ENCODE data around the gene C11orf71.

The C11orf71 gene

DNA sequence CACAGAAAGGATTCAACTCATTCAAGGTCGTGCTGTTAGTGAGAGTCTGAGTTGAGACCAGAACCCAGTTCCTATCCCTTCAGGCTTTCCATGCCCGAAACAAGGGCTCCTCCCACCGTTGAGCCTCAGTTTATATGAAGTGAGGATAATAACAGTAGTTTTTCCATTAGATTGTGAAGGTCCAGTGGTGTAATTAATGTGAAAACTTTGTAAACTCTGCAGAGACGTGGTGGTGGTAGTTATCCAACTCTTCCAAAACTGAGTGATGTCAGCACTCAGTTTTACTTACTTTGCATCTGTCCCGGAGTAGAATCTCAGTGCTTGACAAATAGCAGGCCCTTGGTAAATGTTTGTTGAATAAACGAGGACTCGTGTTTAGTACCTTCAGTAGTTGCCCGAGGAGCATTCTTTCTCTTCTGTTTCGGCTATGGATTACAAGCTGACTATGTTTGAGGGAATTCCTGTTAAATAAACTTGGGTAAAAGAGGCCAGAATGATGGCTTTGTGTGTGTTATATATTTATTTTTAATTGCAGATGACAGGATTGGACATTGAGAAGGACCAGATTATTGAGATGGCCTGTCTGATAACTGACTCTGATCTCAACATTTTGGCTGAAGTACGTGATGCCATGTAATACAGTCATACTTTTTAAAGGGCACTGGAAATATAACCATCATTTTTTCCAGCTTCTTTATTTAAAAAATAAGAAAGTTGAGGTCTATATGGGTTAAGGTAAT lies 40.0 kb upstream of the C11orf71 start:
- peak overlapping the region; percentile 89 for H3K18ac ChIP-seq (ENCODE audit: low read length)
- peaks cover 0 to 2% of the 10 kb centered on the region in 2 experiments for H3K36me3 ChIP-seq (ENCODE audit: control insufficient read depth in 1 of 2, insufficient read depth in 2 of 2, low read length in 2 of 2)
- H3K4ac ChIP-seq (ENCODE audit: low read depth, low read length): peak overlapping the region; percentile 91
- peak overlapping the region; percentile 82 for H2BK120ac ChIP-seq (ENCODE audit: insufficient read depth, low read length, poor library complexity)
- peak overlapping the region; percentile 64 for H4K12ac ChIP-seq (ENCODE audit: low read depth, low read length)
- H3K4me2 ChIP-seq (ENCODE audit: low read length): peak overlapping the region; percentile 71
- H3K79me2 ChIP-seq (ENCODE audit: control insufficient read depth, insufficient read depth, low read length, poor library complexity): peaks cover 10% of the 10 kb centered on the region
- peaks cover 12% of the 10 kb centered on the region for H3K79me1 ChIP-seq (ENCODE audit: low read length)
- peaks cover 2% of the 10 kb centered on the region for H3K9me3 ChIP-seq (ENCODE audit: insufficient read depth, low read depth, low read length)
- no peaks in the 10 kb centered on the region for H3K27me3 ChIP-seq (ENCODE audit: insufficient read depth, low read length)
- H2AK5ac ChIP-seq (ENCODE audit: low read length): no peak overlapping the region
- WGBS (ENCODE audit: extremely low coverage, insufficient coverage, insufficient read length): no CpG with 5 or more reads among the region's 10 CpGs
- H4K91ac ChIP-seq (ENCODE audit: low read depth, low read length): peak overlapping the region; percentile 86
- H3K4me1 ChIP-seq (ENCODE audit: control insufficient read depth in 1 of 2, insufficient read depth in 2 of 2, low read length in 2 of 2): peaks cover 6 to 11% of the 10 kb centered on the region in 2 experiments
- peak overlapping the region; percentile 83 for H3K14ac ChIP-seq (ENCODE audit: low read length)
- H4K8ac ChIP-seq (ENCODE audit: low read depth, low read length): peak overlapping the region; percentile 67
- DNase-seq: peak; percentile 7 to 42
- H3K23ac ChIP-seq (ENCODE audit: low read length): no peak overlapping the region
- H2AFZ ChIP-seq (ENCODE audit: insufficient read depth, low read length, poor library complexity): no peak overlapping the region
- H3K4me3 ChIP-seq (ENCODE audit: low read depth, low read length): peak overlapping the region; percentile 99
- peak overlapping the region; percentile 92 for H3K27ac ChIP-seq (ENCODE audit: low read depth, low read length)
- H2BK12ac ChIP-seq (ENCODE audit: low read length): peak overlapping the region; percentile 66
- peak overlapping the region; percentile 86 for H2BK5ac ChIP-seq (ENCODE audit: low read depth, low read length, poor library complexity)
- peak overlapping the region; percentile 95 for H3K9ac ChIP-seq (ENCODE audit: low read length)

- peak within 1 kb of the TSS; percentile 67 for H4K8ac ChIP-seq (ENCODE audit: low read depth, low read length)
- peak within 1 kb of the TSS; percentile 92 for H3K27ac ChIP-seq (ENCODE audit: low read depth, low read length)
Observed at GRCh38 chr11:114439229-114440120, 39.2 kb upstream of the C11orf71 start, which contains the start of gene REXO2. Gene REXO2, plus strand, starts transcription at chr11:114439467. Its CDS starts 62 bp downstream, at chr11:114439529.

GRCh38 chr11:114438303-114438702 lies 38.0 kb upstream of the C11orf71 start:
- no peak overlapping the region for H2AK5ac ChIP-seq (ENCODE audit: low read length)
- peak overlapping the region; percentile 58 for H2BK5ac ChIP-seq (ENCODE audit: low read depth, low read length, poor library complexity)
- peaks cover 0 to 4% of the 10 kb centered on the region in 2 experiments for H3K36me3 ChIP-seq (ENCODE audit: control insufficient read depth in 1 of 2, insufficient read depth in 2 of 2, low read length in 2 of 2)
- H4K8ac ChIP-seq (ENCODE audit: low read depth, low read length): peak overlapping the region; percentile 22
- H3K4me2 ChIP-seq (ENCODE audit: low read length): peak overlapping the region; percentile 60
- no peak overlapping the region for H2AFZ ChIP-seq (ENCODE audit: insufficient read depth, low read length, poor library complexity)
- peaks cover 3% of the 10 kb centered on the region for H3K9me3 ChIP-seq (ENCODE audit: insufficient read depth, low read depth, low read length)
- peak; percentile 82 to 92 for DNase-seq
- H3K27ac ChIP-seq (ENCODE audit: low read depth, low read length): peak overlapping the region; percentile 76
- H3K79me1 ChIP-seq (ENCODE audit: low read length): peaks cover 12% of the 10 kb centered on the region
- no peak overlapping the region for H3K4me3 ChIP-seq (ENCODE audit: low read depth, low read length)
- no peaks in the 10 kb centered on the region for H3K27me3 ChIP-seq (ENCODE audit: insufficient read depth, low read length)
- WGBS (ENCODE audit: extremely low coverage, insufficient coverage, insufficient read length): no CpG with 5 or more reads among the region's 6 CpGs
- peak overlapping the region; percentile 14 for H2BK120ac ChIP-seq (ENCODE audit: insufficient read depth, low read length, poor library complexity)
- no peak overlapping the region for H3K4ac ChIP-seq (ENCODE audit: low read depth, low read length)
- peak overlapping the region; percentile 85 for H4K91ac ChIP-seq (ENCODE audit: low read depth, low read length)
- no peak overlapping the region for H4K12ac ChIP-seq (ENCODE audit: low read depth, low read length)
- peaks cover 10% of the 10 kb centered on the region for H3K79me2 ChIP-seq (ENCODE audit: control insufficient read depth, insufficient read depth, low read length, poor library complexity)
- no peak overlapping the region for H3K9ac ChIP-seq (ENCODE audit: low read length)
- H3K18ac ChIP-seq (ENCODE audit: low read length): no peak overlapping the region
- no peak overlapping the region for H2BK12ac ChIP-seq (ENCODE audit: low read length)
- no peak overlapping the region for H3K23ac ChIP-seq (ENCODE audit: low read length)
- no peak overlapping the region for H3K14ac ChIP-seq (ENCODE audit: low read length)
- peaks cover 4 to 6% of the 10 kb centered on the region in 2 experiments for H3K4me1 ChIP-seq (ENCODE audit: control insufficient read depth in 1 of 2, insufficient read depth in 2 of 2, low read length in 2 of 2)

More at GRCh38 chr11:114439229-114440120, 39.2 kb upstream of the C11orf71 start, which contains the start of gene REXO2:
- Histone ChIP-seq H2BK5ac (ENCODE audit: low read depth, low read length, poor library complexity) (peak within 1 kb of the TSS; percentile 86), H3K9ac (ENCODE audit: low read length) (peak within 1 kb of the TSS; percentile 95), H3K79me2 (ENCODE audit: control insufficient read depth, insufficient read depth, low read length, poor library complexity) (peaks cover 10% of the 10 kb centered on the region), H3K14ac (ENCODE audit: low read length) (peak within 1 kb of the TSS; percentile 83), H3K27me3 (ENCODE audit: insufficient read depth, low read length) (no peaks in the 10 kb centered on the region), H3K9me3 (ENCODE audit: insufficient read depth, low read depth, low read length) (peaks cover 2% of the 10 kb centered on the region), H4K12ac (ENCODE audit: low read depth, low read length) (peak within 1 kb of the TSS; percentile 64), H3K4ac (ENCODE audit: low read depth, low read length) (peak within 1 kb of the TSS; percentile 91), H4K91ac (ENCODE audit: low read depth, low read length) (peak within 1 kb of the TSS; percentile 86), H3K18ac (ENCODE audit: low read length) (peak within 1 kb of the TSS; percentile 89), H3K4me2 (ENCODE audit: low read length) (peak within 1 kb of the TSS; percentile 71), H2AK5ac (ENCODE audit: low read length) (peak within 1 kb of the TSS; percentile 9), H3K4me3 (ENCODE audit: low read depth, low read length) (peak within 1 kb of the TSS; percentile 99), H3K4me1 (ENCODE audit: control insufficient read depth in 1 of 2, insufficient read depth in 2 of 2, low read length in 2 of 2) (peaks cover 6 to 10% of the 10 kb centered on the region in 2 experiments), H2BK12ac (ENCODE audit: low read length) (peak within 1 kb of the TSS; percentile 66), H2AFZ (ENCODE audit: insufficient read depth, low read length, poor library complexity) (peak within 1 kb of the TSS; percentile 50), H3K79me1 (ENCODE audit: low read length) (peaks cover 12% of the 10 kb centered on the region), H2BK120ac (ENCODE audit: insufficient read depth, low read length, poor library complexity) (peak within 1 kb of the TSS; percentile 82), H3K23ac (ENCODE audit: low read length) (no peak within 1 kb of the TSS), H3K36me3 (ENCODE audit: control insufficient read depth in 1 of 2, insufficient read depth in 2 of 2, low read length in 2 of 2) (peaks cover 0 to 1% of the 10 kb centered on the region in 2 experiments)
- DNase-seq: peak; percentile 98 to 99
- WGBS (ENCODE audit: extremely low coverage, insufficient coverage, insufficient read length): no CpG with 5 or more reads among the region's 64 CpGs

DNA sequence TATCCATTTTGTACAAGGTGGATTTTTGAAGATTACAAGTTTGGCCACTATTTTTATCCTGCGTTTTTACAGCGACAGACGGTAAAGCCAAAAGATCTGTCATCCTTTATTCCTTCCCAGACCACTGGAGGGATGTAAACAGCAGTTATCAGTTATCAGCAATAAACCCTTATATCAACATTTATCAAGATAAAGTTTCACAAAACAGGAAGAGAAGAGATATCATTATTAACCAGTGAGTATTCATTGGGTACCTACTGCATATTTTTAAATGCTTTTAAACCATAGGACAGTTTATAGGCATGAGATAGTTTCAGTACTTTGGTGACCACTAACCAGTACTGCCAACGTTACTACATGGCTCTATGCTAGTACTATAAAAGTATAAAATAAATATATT lies 33.1 kb upstream of the C11orf71 start:
- no peaks in the 10 kb centered on the region for H3K79me2 ChIP-seq (ENCODE audit: control insufficient read depth, insufficient read depth, low read length, poor library complexity)
- peaks cover under 1% of the 10 kb centered on the region for H3K79me1 ChIP-seq (ENCODE audit: low read length)
- no peak overlapping the region for H2AK5ac ChIP-seq (ENCODE audit: low read length)
- H3K27ac ChIP-seq (ENCODE audit: low read depth, low read length): no peak overlapping the region
- no peak overlapping the region for H2BK120ac ChIP-seq (ENCODE audit: insufficient read depth, low read length, poor library complexity)
- H3K4me1 ChIP-seq (ENCODE audit: control insufficient read depth in 1 of 2, insufficient read depth in 2 of 2, low read length in 2 of 2): peaks cover under 1% of the 10 kb centered on the region in 2 experiments
- no CpG with 5 or more reads among the region's 4 CpGs for WGBS (ENCODE audit: extremely low coverage, insufficient coverage, insufficient read length)
- H3K4ac ChIP-seq (ENCODE audit: low read depth, low read length): no peak overlapping the region
- no peak for DNase-seq
- H4K91ac ChIP-seq (ENCODE audit: low read depth, low read length): no peak overlapping the region
- no peak overlapping the region for H3K23ac ChIP-seq (ENCODE audit: low read length)
- H2AFZ ChIP-seq (ENCODE audit: insufficient read depth, low read length, poor library complexity): no peak overlapping the region
- H3K14ac ChIP-seq (ENCODE audit: low read length): no peak overlapping the region
- H2BK12ac ChIP-seq (ENCODE audit: low read length): no peak overlapping the region
- peaks cover 2% of the 10 kb centered on the region for H3K9me3 ChIP-seq (ENCODE audit: insufficient read depth, low read depth, low read length)
- H3K4me3 ChIP-seq (ENCODE audit: low read depth, low read length): no peak overlapping the region
- no peak overlapping the region for H3K9ac ChIP-seq (ENCODE audit: low read length)
- H4K8ac ChIP-seq (ENCODE audit: low read depth, low read length): no peak overlapping the region
- no peak overlapping the region for H3K18ac ChIP-seq (ENCODE audit: low read length)
- no peak overlapping the region for H2BK5ac ChIP-seq (ENCODE audit: low read depth, low read length, poor library complexity)
- no peak overlapping the region for H3K4me2 ChIP-seq (ENCODE audit: low read length)
- no peaks in the 10 kb centered on the region for H3K27me3 ChIP-seq (ENCODE audit: insufficient read depth, low read length)
- peaks cover 0 to 4% of the 10 kb centered on the region in 2 experiments for H3K36me3 ChIP-seq (ENCODE audit: control insufficient read depth in 1 of 2, insufficient read depth in 2 of 2, low read length in 2 of 2)
- no peak overlapping the region for H4K12ac ChIP-seq (ENCODE audit: low read depth, low read length)
